OCI-LY3 (cell line): ENCODE data around the gene TTLL5.

ENCODE experiments used
- H2AFZ ChIP-seq: fragments of 200-600, 300-600 bp; shearing (Covaris generic); 2 replicates; pipeline ENCODE4 v1.6.0; 2014; ENCODE audit warnings: antibody characterized with exemption, low read depth, low read length
- H3K27ac ChIP-seq: fragments of 200-600, 300-600 bp; sonication (generic); 2 replicates; pipeline ENCODE4 v1.5.1; 2014; ENCODE audit warnings: mild to moderate bottlenecking, low read length, moderate library complexity, mixed read lengths
- H3K27me3 ChIP-seq: fragments of 200-600, 300-600 bp; sonication (generic); 2 replicates; pipeline ENCODE4 v1.6.1; 2014; ENCODE audit warnings: low read depth, low read length, mixed read lengths
- H3K36me3 ChIP-seq: fragments of 200-600, 300-600 bp; sonication (generic); replicated peaks from 2 replicates; pipeline ENCODE3; 2014; ENCODE audit warnings: low read depth, low read length, mixed read lengths
- H3K4me1 ChIP-seq: fragments of 300-600, 200-600 bp; sonication (generic); 2 replicates; pipeline ENCODE4 v1.6.1; 2014; ENCODE audit warnings: low read length, mixed read lengths
- H3K4me2 ChIP-seq: fragments of 200-600, 300-600 bp; sonication (generic); 2 replicates; pipeline ENCODE4 v1.6.1; 2014; ENCODE audit warnings: low read length, mixed read lengths
- H3K4me3 ChIP-seq: fragments of 300-600, 200-600 bp; sonication (generic); 2 replicates; pipeline ENCODE4 v1.5.1; 2014; ENCODE audit warnings: antibody characterized with exemption, mild to moderate bottlenecking, low read length, moderate library complexity
- H3K79me2 ChIP-seq: fragments of 300-600, 200-600 bp; shearing (Covaris generic); 2 replicates; pipeline ENCODE4 v1.6.1; 2014; ENCODE audit warnings: mild to moderate bottlenecking, low read length, mixed read lengths
- H3K9ac ChIP-seq: fragments of 300-600, 200-600 bp; shearing (Covaris generic); 2 replicates; pipeline ENCODE4 v1.6.0; 2014; ENCODE audit warnings: mild to moderate bottlenecking, low read length, moderate library complexity
- H3K9me3 ChIP-seq: fragments of 200-600, 300-600 bp; shearing (Covaris generic); 2 replicates; pipeline ENCODE4 v1.6.1; 2014; ENCODE audit warnings: low read length, mixed read lengths; ENCODE audit not compliant: insufficient read depth
- H4K20me1 ChIP-seq: fragments of 200-600, 300-600 bp; sonication (generic); 2 replicates; pipeline ENCODE4 v1.6.1; 2016; ENCODE audit warnings: low read length, mixed read lengths; ENCODE audit not compliant: insufficient read depth
- EZH2phosphoT487 ChIP-seq: fragments of 200-600 bp; shearing (Covaris generic); IDR thresholded peaks from 2 replicates; pipeline ENCODE4 v1.6.1; 2018; ENCODE audit warnings: antibody characterized with exemption, mixed run types, low read depth
- TF ChIP-seq, protein P1 (sequence below): fragments of 200-600, 300-600 bp; sonication (generic); IDR thresholded peaks from 2 replicates; pipeline ENCODE4 v1.5.1; 2014; ENCODE audit warnings: antibody characterized with exemption, low read length, low read depth

The TTLL5 gene

DNA sequence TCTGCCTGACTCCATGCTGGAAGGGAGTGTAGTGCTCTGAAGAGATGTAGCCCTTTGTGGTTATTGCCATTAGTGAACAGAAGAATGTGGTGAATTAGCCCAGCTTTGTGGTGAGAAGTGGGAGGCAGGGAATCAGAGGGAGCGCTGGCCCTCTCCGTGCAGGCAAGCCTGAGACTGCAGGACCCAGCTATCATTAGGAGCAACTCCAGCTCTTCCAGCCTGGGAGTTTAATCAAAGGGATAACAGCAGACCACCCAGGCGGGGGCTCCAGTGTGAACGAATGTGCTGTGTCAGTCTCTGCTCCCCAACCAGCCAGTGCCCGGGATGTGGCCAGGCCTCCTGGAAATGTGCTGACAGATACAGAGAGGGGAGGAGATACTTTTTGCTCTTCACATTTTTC is 142.7 kb downstream of the TTLL5 start:
- 0 out of 2 replicates have a peak, but pooled peaks cover 11% of the 10 kb centered on the region for H3K9me3 ChIP-seq
- no peaks in the 10 kb centered on the region for H4K20me1 ChIP-seq
- no peak overlapping the region for H2AFZ ChIP-seq
- no peaks in the 10 kb centered on the region for H3K27me3 ChIP-seq
- no peak for TF ChIP-seq EZH2phosphoT487
- TF ChIP-seq, protein P1, sequence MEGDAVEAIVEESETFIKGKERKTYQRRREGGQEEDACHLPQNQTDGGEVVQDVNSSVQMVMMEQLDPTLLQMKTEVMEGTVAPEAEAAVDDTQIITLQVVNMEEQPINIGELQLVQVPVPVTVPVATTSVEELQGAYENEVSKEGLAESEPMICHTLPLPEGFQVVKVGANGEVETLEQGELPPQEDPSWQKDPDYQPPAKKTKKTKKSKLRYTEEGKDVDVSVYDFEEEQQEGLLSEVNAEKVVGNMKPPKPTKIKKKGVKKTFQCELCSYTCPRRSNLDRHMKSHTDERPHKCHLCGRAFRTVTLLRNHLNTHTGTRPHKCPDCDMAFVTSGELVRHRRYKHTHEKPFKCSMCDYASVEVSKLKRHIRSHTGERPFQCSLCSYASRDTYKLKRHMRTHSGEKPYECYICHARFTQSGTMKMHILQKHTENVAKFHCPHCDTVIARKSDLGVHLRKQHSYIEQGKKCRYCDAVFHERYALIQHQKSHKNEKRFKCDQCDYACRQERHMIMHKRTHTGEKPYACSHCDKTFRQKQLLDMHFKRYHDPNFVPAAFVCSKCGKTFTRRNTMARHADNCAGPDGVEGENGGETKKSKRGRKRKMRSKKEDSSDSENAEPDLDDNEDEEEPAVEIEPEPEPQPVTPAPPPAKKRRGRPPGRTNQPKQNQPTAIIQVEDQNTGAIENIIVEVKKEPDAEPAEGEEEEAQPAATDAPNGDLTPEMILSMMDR: no peak
- no peaks in the 10 kb centered on the region for H3K4me1 ChIP-seq
- no peak overlapping the region for H3K27ac ChIP-seq
- H3K79me2 ChIP-seq: no peaks in the 10 kb centered on the region
- H3K36me3 ChIP-seq: peaks cover 16% of the 10 kb centered on the region
- H3K4me3 ChIP-seq: no peak overlapping the region
- H3K4me2 ChIP-seq: no peak overlapping the region
- H3K9ac ChIP-seq: no peak overlapping the region

DNA sequence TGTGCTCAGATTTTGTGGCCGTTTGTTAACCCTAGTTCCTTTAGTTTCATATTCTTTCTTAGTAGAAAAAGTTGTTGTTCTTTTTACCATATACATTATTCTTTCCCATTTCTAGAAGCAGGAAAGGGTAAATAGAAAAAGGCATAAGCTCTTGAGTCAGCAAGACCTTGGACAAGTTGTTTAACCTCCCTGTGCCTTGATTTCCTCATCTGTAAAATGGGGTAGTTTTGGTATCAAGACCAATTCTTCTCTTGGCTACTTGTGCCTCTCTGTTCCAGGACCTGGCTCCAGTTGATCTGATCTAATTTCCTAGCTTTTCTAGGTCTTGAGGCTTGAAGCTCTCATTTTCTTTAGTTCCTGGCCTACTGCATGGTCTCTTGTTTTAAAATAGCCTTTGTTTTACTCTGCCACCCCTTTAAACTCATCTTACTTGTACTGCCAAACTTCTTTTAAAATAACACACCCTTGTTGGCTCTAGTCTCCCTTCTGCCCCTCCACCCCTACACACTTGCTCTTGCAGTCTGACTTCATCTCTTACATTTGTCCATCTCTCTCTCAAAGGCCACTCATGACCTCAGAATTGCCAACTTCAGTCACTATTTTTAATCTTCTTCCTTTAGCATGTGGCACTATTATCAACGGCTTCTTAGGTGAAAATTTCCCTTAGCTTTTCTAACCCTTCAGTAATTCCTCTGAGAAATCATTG is 143.7 kb downstream of the TTLL5 start:
- H3K36me3 ChIP-seq: peaks cover 15% of the 10 kb centered on the region
- no peak overlapping the region for H2AFZ ChIP-seq
- H3K4me3 ChIP-seq: no peak overlapping the region
- TF ChIP-seq EZH2phosphoT487: no peak
- H3K4me2 ChIP-seq: no peak overlapping the region
- no peaks in the 10 kb centered on the region for H3K4me1 ChIP-seq
- 0 out of 2 replicates have a peak, but pooled peaks cover 9% of the 10 kb centered on the region for H3K9me3 ChIP-seq
- no peaks in the 10 kb centered on the region for H3K27me3 ChIP-seq
- H3K9ac ChIP-seq: no peak overlapping the region
- no peaks in the 10 kb centered on the region for H4K20me1 ChIP-seq
- no peaks in the 10 kb centered on the region for H3K79me2 ChIP-seq
- no peak overlapping the region for H3K27ac ChIP-seq

DNA sequence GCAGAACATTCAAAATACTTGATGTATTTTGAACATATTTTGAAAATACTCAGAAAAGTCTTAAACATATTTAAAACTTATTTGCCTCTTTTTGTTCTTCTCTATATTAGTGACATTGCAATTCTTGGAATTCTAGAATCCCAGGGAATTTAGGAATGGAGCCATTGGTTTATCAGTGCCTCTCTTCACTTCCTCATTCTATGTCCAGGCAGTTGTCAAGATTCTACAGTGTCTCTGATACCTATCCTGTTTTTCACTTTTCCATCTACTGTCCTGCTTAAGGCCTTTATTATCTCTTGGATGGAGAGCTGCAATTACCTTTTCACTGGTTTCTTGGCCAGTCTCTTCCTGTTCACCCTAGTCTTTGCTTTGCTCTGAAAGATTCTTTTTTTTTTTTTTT is 144.6 kb downstream of the TTLL5 start:
- Histone ChIP-seq H3K9ac (no peak overlapping the region), H3K4me3 (no peak overlapping the region), H3K36me3 (peaks cover 8% of the 10 kb centered on the region), H3K27ac (no peak overlapping the region), H2AFZ (no peak overlapping the region), H4K20me1 (no peaks in the 10 kb centered on the region), H3K4me2 (no peak overlapping the region), H3K27me3 (no peaks in the 10 kb centered on the region), H3K4me1 (no peaks in the 10 kb centered on the region), H3K9me3 (no peaks in the 10 kb centered on the region), H3K79me2 (no peaks in the 10 kb centered on the region)
- TF ChIP-seq, protein P1: no peak

DNA sequence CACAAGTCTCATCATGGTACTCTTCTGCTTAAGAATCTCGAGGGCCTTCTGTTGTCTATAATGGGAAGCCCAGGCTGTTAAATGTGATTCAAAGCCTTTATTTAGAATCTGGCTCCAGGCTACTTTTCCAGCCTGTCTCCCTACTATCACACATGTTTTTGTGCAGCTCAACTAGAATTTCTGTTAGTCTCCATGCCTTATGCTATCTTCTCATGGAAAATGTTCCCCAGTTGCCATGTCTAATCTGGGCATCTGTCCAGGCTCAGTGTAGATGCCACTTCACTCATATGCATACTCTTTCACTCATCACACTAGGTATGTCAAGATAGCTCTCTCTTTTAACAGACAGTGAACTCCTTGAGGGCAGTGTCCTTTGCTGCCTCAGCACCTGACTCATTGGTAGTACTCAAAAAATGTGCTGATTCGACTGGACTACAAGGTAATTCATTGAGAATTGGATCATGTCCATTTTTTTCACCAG is 145.3 kb downstream of the TTLL5 start:
- Histone ChIP-seq H3K36me3 (peaks cover 5% of the 10 kb centered on the region), H3K79me2 (no peaks in the 10 kb centered on the region), H3K27me3 (no peaks in the 10 kb centered on the region), H3K4me1 (no peaks in the 10 kb centered on the region), H3K4me2 (no peak overlapping the region), H2AFZ (no peak overlapping the region), H3K9ac (no peak overlapping the region), H3K9me3 (no peaks in the 10 kb centered on the region), H4K20me1 (no peaks in the 10 kb centered on the region), H3K27ac (no peak overlapping the region), H3K4me3 (no peak overlapping the region)
- no peak for TF ChIP-seq EZH2phosphoT487
- TF ChIP-seq, protein P1: no peak
